GM21786 (cell line): ENCODE data around the gene COLQ.
"Not testable (repeated sequence)": the region's sequence is repeated elsewhere in the genome, so short reads cannot be mapped to it uniquely, and the experiment has no call there.

Experiments
- ATAC-seq: cut with Tn5 transposase; IDR thresholded peaks from one replicate; pipeline ENCODE4 v1.9.1; 2021; ENCODE audit not compliant: unreplicated experiment

The COLQ gene

GRCh38 chr3:15493436-15493835 is 28.1 kb downstream of the COLQ start:
- no peak for ATAC-seq

DNA sequence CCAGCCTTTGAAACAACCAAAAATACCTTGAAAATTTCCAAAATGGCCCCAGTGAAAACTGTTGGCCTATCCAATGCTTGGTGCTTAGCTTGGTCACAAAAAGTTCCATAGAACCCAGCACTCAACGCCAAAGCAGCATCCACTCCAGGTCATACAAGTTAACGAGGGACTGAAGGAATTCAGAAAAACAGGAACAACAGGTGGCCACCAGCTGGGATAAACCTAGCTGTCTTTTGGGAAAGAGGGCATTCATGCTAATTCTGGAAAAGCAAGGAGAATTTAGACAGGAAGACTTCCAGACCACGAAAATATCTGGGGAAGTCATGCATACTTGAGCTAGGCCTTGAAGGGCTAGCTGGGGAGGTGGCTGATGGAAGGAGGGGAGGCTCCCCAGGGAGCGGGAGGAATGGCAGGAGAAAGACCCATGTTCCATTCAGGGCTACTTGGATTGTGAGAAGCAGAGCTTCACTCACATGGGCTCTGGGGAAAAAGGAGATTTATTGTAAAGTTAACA is 28.6 kb downstream of the COLQ start:
- ATAC-seq = no peak

DNA sequence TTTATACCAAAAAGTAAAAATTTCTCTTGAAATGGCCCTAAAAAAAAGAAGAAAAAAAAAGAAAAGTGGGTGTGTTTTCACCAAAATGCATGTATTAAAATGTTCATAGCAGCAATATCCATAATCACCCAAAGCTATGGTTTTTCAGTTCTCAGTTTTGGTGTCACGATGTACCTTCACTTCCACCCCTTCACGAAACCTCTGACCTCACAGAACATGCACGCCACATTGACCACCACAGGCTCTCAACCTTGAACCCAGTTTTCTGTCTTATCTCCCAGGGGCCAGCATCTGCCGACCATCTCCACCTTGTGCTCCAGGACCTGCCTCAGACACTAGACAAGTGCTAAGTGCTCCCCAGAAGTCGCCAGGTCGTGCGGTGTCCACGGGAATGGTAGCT is 30.4 kb downstream of the COLQ start:
- ATAC-seq = no peak

DNA sequence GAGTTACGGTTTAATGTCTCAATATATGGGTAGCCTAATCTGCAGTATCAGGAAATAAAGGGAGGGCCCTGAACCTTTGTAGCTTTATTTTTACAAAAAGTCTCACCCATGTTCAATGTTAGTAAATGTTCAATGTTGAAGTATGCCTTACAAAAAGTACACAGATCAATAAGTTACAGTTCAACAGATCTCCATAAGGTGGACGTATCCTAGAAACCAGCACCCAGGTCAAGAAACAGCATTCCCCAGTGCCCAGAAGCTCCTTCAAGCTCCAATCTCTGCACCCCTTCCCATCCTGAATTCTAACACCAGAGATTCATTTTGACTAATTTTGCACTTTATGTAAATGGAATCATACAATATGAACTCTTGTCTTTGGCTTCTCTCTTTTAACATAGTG is 31.3 kb downstream of the COLQ start:
- no peak for ATAC-seq

GRCh38 chr3:15488002-15488401 is 33.5 kb downstream of the COLQ start:
- no peak for ATAC-seq

DNA sequence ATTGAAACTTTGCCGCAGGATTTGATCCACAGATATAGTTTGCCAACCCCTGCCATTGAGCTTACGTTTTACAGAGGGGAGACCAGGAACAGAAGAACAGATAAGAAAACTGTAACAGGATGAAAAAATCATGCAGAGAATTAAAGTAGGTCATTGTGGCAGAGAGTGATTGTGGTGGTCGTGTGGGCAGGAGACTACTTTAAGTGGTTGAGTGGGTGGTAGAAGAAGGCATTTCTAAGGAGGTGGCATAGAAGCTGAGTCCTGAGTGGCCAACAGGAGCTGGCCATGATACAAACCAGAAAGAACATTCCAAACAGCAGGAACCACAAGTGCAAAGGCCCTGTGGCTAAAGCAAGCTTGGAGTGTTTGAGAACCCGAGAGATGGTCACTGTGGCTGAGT is 34.5 kb downstream of the COLQ start:
- ATAC-seq = no peak

DNA sequence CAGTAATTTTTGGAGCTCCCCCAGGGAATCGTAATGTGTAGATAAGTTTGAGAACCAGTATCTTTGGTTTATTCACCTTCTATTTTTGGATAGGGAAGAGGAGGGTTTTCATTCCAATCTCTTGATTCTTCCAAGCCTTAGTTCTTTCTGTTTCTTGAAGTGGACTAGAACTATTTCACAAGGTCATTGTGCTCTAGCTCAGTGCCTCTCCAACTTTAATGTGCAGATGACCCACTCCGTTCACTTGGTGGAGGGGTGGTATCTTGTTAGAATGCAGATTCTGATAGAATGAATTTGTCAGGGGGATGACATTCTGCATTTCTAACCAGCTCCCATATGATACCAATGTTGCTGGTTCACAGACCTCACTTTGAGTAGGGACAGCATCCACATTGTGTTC is 35.5 kb downstream of the COLQ start:
- ATAC-seq = no peak

GRCh38 chr3:15484551-15484950 is 37.0 kb downstream of the COLQ start:
- not testable (repeated sequence) for ATAC-seq

DNA sequence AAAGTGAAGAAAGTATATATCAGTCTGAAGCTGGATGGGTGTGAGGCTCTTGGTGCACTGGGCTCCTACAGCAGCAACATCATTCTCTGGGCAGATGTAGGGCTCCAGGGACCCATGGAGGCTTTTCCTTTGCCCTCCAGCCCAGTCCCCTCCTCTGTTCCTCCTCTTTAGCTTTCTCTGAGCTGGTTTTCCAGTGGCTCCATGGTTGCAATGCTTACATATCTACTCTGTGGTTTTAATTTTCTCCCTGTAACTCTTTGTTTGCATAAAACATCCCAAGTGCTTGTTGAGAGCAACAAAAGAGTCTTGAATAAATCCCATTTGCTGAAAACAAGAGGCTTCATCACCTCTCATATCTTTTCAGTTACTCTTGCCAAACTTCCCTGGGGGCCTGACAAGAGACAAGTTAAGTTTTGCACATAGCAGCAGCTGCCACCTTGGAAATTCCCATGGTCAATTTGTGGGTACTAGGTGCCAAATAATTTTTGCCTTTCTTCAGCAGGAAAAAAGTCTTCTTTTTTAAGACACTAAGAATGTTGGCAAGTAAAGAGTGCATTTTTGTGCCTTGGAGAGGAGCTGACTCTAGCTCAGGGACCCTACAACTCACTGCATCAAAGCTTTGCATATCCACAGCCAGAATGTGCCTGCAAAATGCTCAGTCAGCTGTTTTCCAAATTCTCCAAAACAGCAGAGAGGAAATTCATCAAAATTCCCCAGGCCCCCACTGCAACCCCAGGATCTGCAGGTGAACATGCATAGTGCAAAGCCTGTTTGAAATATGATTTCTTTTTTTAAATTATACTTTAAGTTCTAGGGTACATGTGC is 41.9 kb downstream of the COLQ start:
- ATAC-seq = no peak

DNA sequence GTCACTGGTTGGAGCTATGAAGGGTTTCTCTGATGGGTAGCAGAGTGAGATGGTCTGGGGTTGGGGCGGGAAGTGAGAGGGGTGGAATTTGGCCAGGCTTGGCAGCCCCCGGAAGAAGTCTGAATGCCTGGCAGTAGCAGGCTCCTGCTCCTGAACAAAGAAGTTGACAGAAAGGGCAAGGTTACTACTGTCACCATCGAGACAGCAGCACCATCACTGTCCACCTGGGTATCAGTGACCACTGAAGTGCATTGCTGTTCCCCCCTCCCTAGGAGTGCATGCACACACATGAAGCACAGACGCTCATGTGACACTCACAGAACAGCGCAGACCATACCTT is 42.9 kb downstream of the COLQ start:
- no peak for ATAC-seq

DNA sequence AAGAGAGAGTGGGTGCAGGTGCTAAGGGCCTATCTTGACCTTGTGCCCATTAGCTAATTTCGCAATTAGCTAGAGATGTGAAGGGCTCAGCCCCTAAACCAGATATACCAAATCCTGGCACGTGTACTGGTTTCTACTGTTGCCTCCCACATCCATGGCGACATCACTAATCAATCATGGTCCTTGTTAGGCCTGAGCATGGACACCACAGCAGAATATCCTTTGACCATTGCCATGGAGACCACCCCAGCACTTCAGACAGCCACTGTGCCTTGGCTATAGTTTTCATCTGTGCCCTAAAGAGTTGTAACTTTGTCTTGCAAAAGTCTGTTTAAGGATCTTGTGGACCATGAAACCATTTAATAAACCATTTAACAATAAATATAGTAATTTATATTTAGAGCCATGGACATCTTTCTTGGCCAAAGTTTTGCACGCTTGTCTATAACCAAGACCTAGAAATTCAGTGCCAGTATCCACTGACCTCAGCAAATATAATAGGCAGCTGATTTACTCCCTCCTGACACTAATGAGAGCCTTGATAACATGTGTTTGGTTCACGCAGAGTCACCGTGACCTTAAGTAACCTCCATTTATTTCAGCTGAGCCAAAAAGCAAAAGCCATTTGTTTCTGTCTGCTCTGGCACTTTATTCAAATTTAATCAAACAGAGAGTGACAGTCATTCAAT is 43.4 kb downstream of the COLQ start:
- ATAC-seq = no peak

DNA sequence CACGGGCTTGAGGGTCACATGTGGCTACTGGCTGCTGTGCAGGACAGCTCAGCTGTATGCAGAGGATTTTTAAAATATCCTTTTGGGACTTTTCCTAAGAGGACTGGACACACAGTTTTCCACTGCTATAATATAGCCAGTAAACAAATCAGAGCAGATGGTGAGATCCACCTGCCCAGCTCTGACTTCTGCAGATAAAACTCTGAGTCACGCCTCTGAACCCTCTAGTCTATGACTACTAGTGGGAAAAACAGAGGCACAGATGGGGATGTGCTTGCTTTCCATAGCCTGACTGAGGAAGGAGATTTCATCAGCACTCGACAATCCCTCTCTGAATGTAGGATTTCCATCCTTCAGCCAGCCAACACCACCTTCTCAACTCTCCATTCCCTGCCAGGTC is 45.1 kb downstream of the COLQ start:
- no peak for ATAC-seq

- no peak for ATAC-seq
Observed at GRCh38 chr3:15475161-15475560, 46.3 kb downstream of the COLQ start.

- no peak for ATAC-seq
Observed at GRCh38 chr3:15471861-15472260, 49.6 kb downstream of the COLQ start.

GRCh38 chr3:15470849-15471248 is 50.7 kb downstream of the COLQ start:
- ATAC-seq = no peak

- ATAC-seq = no peak
Observed at GRCh38 chr3:15470261-15470660, 51.2 kb downstream of the COLQ start.

DNA sequence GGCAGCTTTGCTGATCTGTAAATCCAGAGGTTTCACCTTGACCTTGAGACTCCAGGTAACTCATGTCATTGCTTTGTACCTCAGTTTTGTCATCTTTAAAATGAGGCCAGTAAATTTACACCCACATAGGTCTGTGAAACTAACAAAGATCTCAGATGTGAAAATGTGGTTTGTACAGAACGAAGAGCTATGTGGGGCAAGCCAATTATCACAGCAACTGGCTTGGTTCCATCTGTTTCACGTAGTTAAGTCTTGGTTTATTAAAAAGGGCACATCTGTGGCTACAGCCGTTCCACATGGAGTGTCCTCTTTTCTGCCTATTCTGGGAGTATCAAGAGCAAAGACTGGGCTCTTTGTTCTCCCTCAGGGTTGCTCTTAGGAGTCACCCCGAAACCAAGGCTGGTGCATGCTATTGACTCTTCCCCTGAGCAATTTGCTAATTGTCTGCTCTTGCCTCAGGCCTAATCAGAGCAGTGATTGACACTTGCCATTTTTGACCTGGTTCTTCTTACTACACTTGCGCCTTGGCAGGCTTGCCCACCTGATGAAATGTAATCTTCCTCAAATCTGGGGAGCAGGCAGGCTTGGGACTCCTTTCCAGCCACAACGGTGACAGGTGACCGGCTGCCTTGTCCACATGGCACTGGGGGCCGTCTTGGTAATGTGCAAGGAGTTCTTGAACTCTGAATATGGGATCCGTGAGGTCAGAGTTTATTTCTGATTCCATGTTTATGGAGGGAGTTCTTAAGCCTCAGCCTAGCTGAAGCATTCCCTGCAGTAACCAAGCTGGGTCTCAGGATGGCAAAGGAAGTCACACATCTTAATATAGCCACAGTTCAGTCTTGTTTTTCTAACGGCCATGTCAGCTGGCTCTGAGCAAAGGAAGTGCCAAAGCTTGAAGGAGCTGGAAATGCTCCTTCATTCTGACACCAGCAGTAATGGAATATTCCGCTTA is 54.0 kb downstream of the COLQ start:
- ATAC-seq = peak; percentile 54

DNA sequence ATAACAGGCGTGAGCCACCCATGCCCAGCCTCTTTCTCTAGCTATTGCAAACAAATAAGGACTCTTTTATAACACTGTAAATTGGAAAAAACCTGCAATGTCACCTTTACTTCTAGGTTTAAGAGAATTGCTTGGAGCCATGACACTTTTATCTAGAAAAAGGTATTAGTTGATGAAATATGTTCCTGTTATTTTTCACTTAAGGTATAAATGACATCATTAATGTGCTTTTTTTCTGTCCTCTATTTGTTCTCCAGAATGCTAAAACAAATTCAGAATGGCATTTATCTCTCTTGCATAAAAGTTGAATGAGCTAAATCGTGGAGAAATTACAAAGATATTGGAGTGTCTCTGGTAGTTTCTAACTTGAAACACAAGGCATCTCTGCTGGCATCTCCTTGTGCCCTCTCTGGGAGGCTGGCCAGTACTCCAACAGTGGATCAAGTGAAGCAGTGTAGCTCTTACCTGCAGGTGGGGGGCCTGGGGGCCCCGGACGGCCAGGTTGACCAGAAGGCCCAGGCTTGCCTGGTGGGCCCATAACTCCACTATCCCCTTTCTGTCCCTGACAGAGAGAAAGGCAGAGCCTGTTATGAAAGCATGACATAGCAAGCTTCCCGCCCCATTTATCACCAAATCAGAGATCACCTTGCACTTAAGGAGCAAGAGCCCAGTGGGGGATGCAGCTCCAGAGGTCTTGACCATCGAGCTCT is 55.5 kb downstream of the COLQ start:
- no peak for ATAC-seq

GRCh38 chr3:15462451-15462850 is 59.1 kb downstream of the COLQ start:
- no peak for ATAC-seq

DNA sequence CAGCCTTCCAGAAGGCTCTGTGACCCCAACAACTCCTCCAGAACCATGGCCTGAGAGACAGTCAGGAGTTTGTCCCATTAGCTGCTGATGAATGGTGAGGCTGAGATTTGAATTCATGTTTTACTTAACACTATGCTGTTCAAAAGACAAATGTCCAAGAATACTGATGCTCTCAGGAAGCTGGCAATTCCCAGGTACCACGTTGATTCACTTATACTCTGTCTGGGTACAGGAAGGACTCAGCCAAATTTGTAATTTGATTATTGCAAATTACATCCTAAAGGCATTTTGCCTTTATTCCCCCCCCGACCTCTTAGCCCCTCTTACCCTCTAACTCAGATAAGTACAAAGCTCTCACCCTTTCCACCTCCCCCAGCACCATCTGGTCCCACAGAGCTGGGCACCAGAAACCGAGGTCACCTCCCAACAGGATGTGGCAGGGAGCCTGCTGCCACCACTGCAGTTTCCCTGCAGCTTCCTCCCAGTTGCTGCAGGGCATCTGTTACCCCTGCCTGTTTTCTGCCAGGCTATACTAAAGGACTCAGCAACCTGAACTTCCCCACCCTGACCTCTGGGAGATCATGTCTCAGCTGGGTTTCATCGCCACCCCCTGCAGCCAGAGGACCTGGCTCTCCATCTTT is 60.5 kb downstream of the COLQ start:
- ATAC-seq = no peak
